Stimulated activated CD4-positive, alpha-beta T cell treated with anti-CD3 and anti-CD28 coated beads, Interleukin-12 subunit alpha, Interleukin-12 subunit beta, amount 100 ng/mL, for 24 hours (primary cell): ENCODE results near the gene ITGA8.
"Not testable (repeated sequence)": the region's sequence is repeated elsewhere in the genome, so short reads cannot be mapped to it uniquely, and the experiment has no call there.

ENCODE experiments used
- DNase-seq, 2 experiments: peaks; one replicate each; pipeline ENCODE4 v3.0.0-alpha.2; 2020; ENCODE audit warnings: low read depth in 2 of 2

Gene ITGA8

GRCh38 chr10:15609246-15609645 is 110.5 kb downstream of the ITGA8 start:
- DNase-seq, result no peak

- DNase-seq, result no peak
Measured at GRCh38 chr10:15606377-15606776, 113.3 kb downstream of the ITGA8 start.

GRCh38 chr10:15605740-15606369 is 113.9 kb downstream of the ITGA8 start:
- no peak for DNase-seq

- no peak for DNase-seq
Measured at GRCh38 chr10:15603446-15604011, 116.2 kb downstream of the ITGA8 start.

- DNase-seq, result no peak
Measured at GRCh38 chr10:15601819-15602218, 117.9 kb downstream of the ITGA8 start.

GRCh38 chr10:15595260-15595659 is 124.5 kb downstream of the ITGA8 start:
- DNase-seq, result no peak

- DNase-seq, result no peak
Measured at GRCh38 chr10:15591937-15592336, 127.8 kb downstream of the ITGA8 start.

GRCh38 chr10:15591431-15591830 is 128.3 kb downstream of the ITGA8 start:
- no peak for DNase-seq

- no peak for DNase-seq
Measured at GRCh38 chr10:15588635-15589508, 130.8 kb downstream of the ITGA8 start.

- DNase-seq, result no peak
Measured at GRCh38 chr10:15588151-15588550, 131.6 kb downstream of the ITGA8 start.

- no peak for DNase-seq
Measured at GRCh38 chr10:15587271-15587670, 132.5 kb downstream of the ITGA8 start.

GRCh38 chr10:15585303-15585715 is 134.4 kb downstream of the ITGA8 start:
- peak in 1 of 2 experiments; percentile 36 for DNase-seq

GRCh38 chr10:15582972-15583371 is 136.8 kb downstream of the ITGA8 start:
- DNase-seq, result not testable (repeated sequence)

- no peak for DNase-seq
Measured at GRCh38 chr10:15579605-15580004, 140.1 kb downstream of the ITGA8 start.

- DNase-seq, result no peak
Measured at GRCh38 chr10:15572531-15573045, 147.1 kb downstream of the ITGA8 start.

- no peak for DNase-seq
Measured at GRCh38 chr10:15571575-15571974, 148.1 kb downstream of the ITGA8 start.

GRCh38 chr10:15570738-15571339 is 148.9 kb downstream of the ITGA8 start:
- DNase-seq, result no peak

GRCh38 chr10:15567952-15568351 is 151.8 kb downstream of the ITGA8 start:
- DNase-seq, result no peak

- DNase-seq, result no peak
Measured at GRCh38 chr10:15563246-15563645, 156.5 kb downstream of the ITGA8 start.

GRCh38 chr10:15562578-15562977 is 157.1 kb downstream of the ITGA8 start:
- no peak for DNase-seq

- DNase-seq, result no peak
Measured at GRCh38 chr10:15562116-15562515, 157.6 kb downstream of the ITGA8 start.

- no peak for DNase-seq
Measured at GRCh38 chr10:15558136-15558535, 161.6 kb downstream of the ITGA8 start.
